Activated B cell treated with CpG ODN at 0.5 μM for 24 hours (primary cell): ENCODE results near the gene BEGAIN. TPM values are rescaled to one million over a fixed set of nuclear protein-coding genes. Genes with fewer than 3 reads are reported as not detected.

Experiments
- ATAC-seq: fragments of 200-7000 bp; cut with Tn5 transposase; one replicate; pipeline ENCODE4 v1.10.0; 2021; ENCODE audit warnings: low read depth, mild to moderate bottlenecking, moderate library complexity
- CTCF ChIA-PET: fragments of 350-600 bp; sonication (Branson Sonifier 250); formaldehyde crosslinking; loops from one replicate; lab custom pipeline; 2021; ENCODE audit warnings: antibody characterized with exemption; lab: Charles Lee
- POLR2A ChIA-PET: fragments of 350-600 bp; sonication (Branson Sonifier 250); formaldehyde crosslinking; loops from one replicate; lab custom pipeline; 2021; ENCODE audit warnings: antibody characterized with exemption; lab: Charles Lee
- DNase-seq: peaks from one replicate; pipeline ENCODE4 v3.0.0; 2022
- H3K27ac Mint-ChIP-seq: one replicate; pipeline ENCODE4 v1.8.0; 2020; ENCODE audit warnings: mixed read lengths
- H3K27me3 Mint-ChIP-seq: one replicate; pipeline ENCODE4 v1.8.0; 2021; ENCODE audit warnings: mixed read lengths
- H3K36me3 Mint-ChIP-seq: one replicate; pipeline ENCODE4 v1.8.0; 2021; ENCODE audit warnings: low read depth, mixed read lengths
- H3K4me1 Mint-ChIP-seq: one replicate; pipeline ENCODE4 v1.8.0; 2021; ENCODE audit warnings: mixed read lengths
- H3K4me3 Mint-ChIP-seq: one replicate; pipeline ENCODE4 v1.8.0; 2020; ENCODE audit warnings: mild to moderate bottlenecking, mixed read lengths
- H3K9me3 Mint-ChIP-seq: one replicate; pipeline ENCODE4 v1.8.0; 2020; ENCODE audit warnings: mixed read lengths
- CTCF ChIP-seq: fragments of 200-600 bp; IDR thresholded peaks from one replicate; pipeline ENCODE4 v1.8.0; 2022; ENCODE audit warnings: antibody characterized with exemption, mild to moderate bottlenecking
- intact Hi-C: fragments of 100-400 bp; cut with micrococcal nuclease; formaldehyde crosslinking; loops from one replicate; pipeline ENCODE4 v1.15.1; 2024
- total RNA-seq: library from RNA; stranded (reverse); gene quantifications from 2 replicates; pipeline ENCODE4 v1.2.3, GENCODE V29; 2022

The BEGAIN gene
- total RNA-seq, 1 donor from 2014 or later, result not detected

GRCh38 chr14:100610511-100611217 is 23.4 kb upstream of the BEGAIN start:
- DNase-seq (no peak), ATAC-seq (no peak)
- Mint-ChIP-seq H3K27me3 (peaks cover 2% of the 10 kb centered on the region), H3K27ac (no peak overlapping the region), H3K4me3 (no peak overlapping the region), H3K4me1 (no peaks in the 10 kb centered on the region), H3K36me3 (no peaks in the 10 kb centered on the region), H3K9me3 (no peaks in the 10 kb centered on the region)
- ChIA-PET CTCF (no interaction called here), POLR2A (no interaction called here)
- intact Hi-C loops, result no loop called here
- TF ChIP-seq CTCF, result no peak

GRCh38 chr14:100609941-100610391 is 22.7 kb upstream of the BEGAIN start:
- DNase-seq, result no peak
- ChIA-PET POLR2A (no interaction called here), CTCF (no interaction called here)
- Mint-ChIP-seq H3K27me3 (peaks cover 2% of the 10 kb centered on the region), H3K27ac (no peak overlapping the region), H3K4me1 (no peaks in the 10 kb centered on the region), H3K9me3 (no peaks in the 10 kb centered on the region), H3K36me3 (no peaks in the 10 kb centered on the region), H3K4me3 (no peak overlapping the region)
- ATAC-seq, result no peak
- no peak for TF ChIP-seq CTCF
- intact Hi-C loops, result no loop called here

GRCh38 chr14:100609331-100609870 is 22.2 kb upstream of the BEGAIN start:
- no peaks in the 10 kb centered on the region for H3K4me1 Mint-ChIP-seq
- no peak overlapping the region for H3K27ac Mint-ChIP-seq
- TF ChIP-seq CTCF, result no peak
- ChIA-PET POLR2A (no interaction called here), CTCF (no interaction called here)
- intact Hi-C loops, result no loop called here
- DNase-seq (no peak), ATAC-seq (no peak)
- no peak overlapping the region for H3K4me3 Mint-ChIP-seq
- no peaks in the 10 kb centered on the region for H3K36me3 Mint-ChIP-seq
- peaks cover 2% of the 10 kb centered on the region for H3K27me3 Mint-ChIP-seq
- H3K9me3 Mint-ChIP-seq, result no peaks in the 10 kb centered on the region

GRCh38 chr14:100608586-100609330 is 21.5 kb upstream of the BEGAIN start:
- Mint-ChIP-seq H3K27ac (no peak overlapping the region), H3K4me3 (no peak overlapping the region), H3K36me3 (no peaks in the 10 kb centered on the region), H3K4me1 (no peaks in the 10 kb centered on the region), H3K9me3 (no peaks in the 10 kb centered on the region), H3K27me3 (peaks cover 5% of the 10 kb centered on the region)
- no peak for ATAC-seq
- ChIA-PET CTCF (no interaction called here), POLR2A (no interaction called here)
- intact Hi-C loops, result no loop called here
- no peak for DNase-seq
- TF ChIP-seq CTCF, result no peak

- no peak for DNase-seq
- TF ChIP-seq CTCF, result no peak
Measured at GRCh38 chr14:100608064-100608463, 20.8 kb upstream of the BEGAIN start.

More at GRCh38 chr14:100608064-100608463, 20.8 kb upstream of the BEGAIN start:
- Mint-ChIP-seq H3K27ac (no peak overlapping the region), H3K9me3 (peaks cover 3% of the 10 kb centered on the region), H3K4me3 (no peak overlapping the region), H3K36me3 (no peaks in the 10 kb centered on the region), H3K4me1 (no peaks in the 10 kb centered on the region), H3K27me3 (peaks cover 10% of the 10 kb centered on the region)
- intact Hi-C loops, result no loop called here
- ATAC-seq, result no peak
- ChIA-PET CTCF (no interaction called here), POLR2A (no interaction called here)
